Measurements from ENCODE around the gene KHDC4. TPM values are rescaled to one million over a fixed set of nuclear protein-coding genes. Genes with fewer than 3 reads are reported as not detected.

The KHDC4 gene
- total and polyA plus RNA-seq, 2 donors (not counting 1 experiment from before 2014, with no cell fraction given): 24.6 to 25.4 TPM

- Histone ChIP-seq H3K27me3 (ENCODE audit: control insufficient read depth, insufficient read depth, low read length) (no peaks in the 10 kb centered on the region), H3K9ac (ENCODE audit: insufficient read depth, low read length) (no peak overlapping the region), H4K20me1 (ENCODE audit: control insufficient read depth, extremely low read depth, insufficient read depth, low read length) (no peaks in the 10 kb centered on the region), H3K4me1 (ENCODE audit: control insufficient read depth, extremely low read depth, insufficient read depth, low read length) (peaks cover 2% of the 10 kb centered on the region), H3K79me2 (ENCODE audit: control insufficient read depth, insufficient read depth, low read length) (peaks cover 7% of the 10 kb centered on the region), H3K4me2 (ENCODE audit: extremely low read depth, insufficient read depth, low read length) (no peak overlapping the region), H3K27ac (ENCODE audit: insufficient read depth, low read length) (no peak overlapping the region), H3K4me3 (replicated peaks in 1 of 4; ENCODE audit: control extremely low read depth in 1 of 4, insufficient read depth in 1 of 4, low read depth in 3 of 4, low read length in 4 of 4) (no peak overlapping the region), H2AFZ (ENCODE audit: low read length) (no peak overlapping the region), H3K36me3 (ENCODE audit: control insufficient read depth, insufficient read depth, low read length) (peaks cover 17% of the 10 kb centered on the region), H3K9me3 (ENCODE audit: control insufficient read depth, insufficient read depth, low read depth, low read length) (no peaks in the 10 kb centered on the region)
- TF ChIP-seq EZH2 (IDR thresholded peaks at IDR 0.05; ENCODE audit: low read length, missing control alignments) (no peak), CTCF (conservative IDR thresholded peaks at IDR 0.05 in 1 of 2, IDR thresholded peaks at IDR 0.05 in 1 of 2; ENCODE audit: low read depth in 1 of 2, low read length in 2 of 2) (no peak)
- DNase-seq (ENCODE audit: low read depth in 2 of 2): no peak
Observed at GRCh38 chr1:155918660-155919059, 15.6 kb downstream of the KHDC4 start.

GRCh38 chr1:155913969-155914757, 20.1 kb downstream of the KHDC4 start:
- H3K4me3 ChIP-seq (replicated peaks in 1 of 4; ENCODE audit: control extremely low read depth in 1 of 4, insufficient read depth in 1 of 4, low read depth in 3 of 4, low read length in 4 of 4): no peak overlapping the region
- no peaks in the 10 kb centered on the region for H4K20me1 ChIP-seq (ENCODE audit: control insufficient read depth, extremely low read depth, insufficient read depth, low read length)
- H3K4me2 ChIP-seq (ENCODE audit: extremely low read depth, insufficient read depth, low read length): peak overlapping the region; percentile 18
- peak overlapping the region; percentile 69 for H3K27ac ChIP-seq (ENCODE audit: insufficient read depth, low read length)
- no peak overlapping the region for H3K9ac ChIP-seq (ENCODE audit: insufficient read depth, low read length)
- peaks cover 12% of the 10 kb centered on the region for H3K36me3 ChIP-seq (ENCODE audit: control insufficient read depth, insufficient read depth, low read length)
- H3K79me2 ChIP-seq (ENCODE audit: control insufficient read depth, insufficient read depth, low read length): peaks cover 14% of the 10 kb centered on the region
- peak; percentile 44 to 58 for DNase-seq (ENCODE audit: low read depth in 2 of 2)
- no peaks in the 10 kb centered on the region for H3K9me3 ChIP-seq (ENCODE audit: control insufficient read depth, insufficient read depth, low read depth, low read length)
- no peak overlapping the region for H2AFZ ChIP-seq (ENCODE audit: low read length)
- peaks cover 6% of the 10 kb centered on the region for H3K4me1 ChIP-seq (ENCODE audit: control insufficient read depth, extremely low read depth, insufficient read depth, low read length)
- TF ChIP-seq CTCF (conservative IDR thresholded peaks at IDR 0.05 in 1 of 2, IDR thresholded peaks at IDR 0.05 in 1 of 2; ENCODE audit: low read depth in 1 of 2, low read length in 2 of 2) (no peak), EZH2 (IDR thresholded peaks at IDR 0.05; ENCODE audit: low read length, missing control alignments) (no peak)
- H3K27me3 ChIP-seq (ENCODE audit: control insufficient read depth, insufficient read depth, low read length): no peaks in the 10 kb centered on the region

- no peak overlapping the region for H3K4me2 ChIP-seq (ENCODE audit: extremely low read depth, insufficient read depth, low read length)
- H2AFZ ChIP-seq (ENCODE audit: low read length): no peak overlapping the region
- no peaks in the 10 kb centered on the region for H4K20me1 ChIP-seq (ENCODE audit: control insufficient read depth, extremely low read depth, insufficient read depth, low read length)
- peaks cover 18% of the 10 kb centered on the region for H3K79me2 ChIP-seq (ENCODE audit: control insufficient read depth, insufficient read depth, low read length)
- H3K9ac ChIP-seq (ENCODE audit: insufficient read depth, low read length): no peak overlapping the region
- H3K4me1 ChIP-seq (ENCODE audit: control insufficient read depth, extremely low read depth, insufficient read depth, low read length): peaks cover 6% of the 10 kb centered on the region
- TF ChIP-seq EZH2 (IDR thresholded peaks at IDR 0.05; ENCODE audit: low read length, missing control alignments) (no peak), CTCF (conservative IDR thresholded peaks at IDR 0.05 in 1 of 2, IDR thresholded peaks at IDR 0.05 in 1 of 2; ENCODE audit: low read depth in 1 of 2, low read length in 2 of 2) (no peak)
- H3K9me3 ChIP-seq (ENCODE audit: control insufficient read depth, insufficient read depth, low read depth, low read length): no peaks in the 10 kb centered on the region
- DNase-seq (ENCODE audit: low read depth in 2 of 2): no peak
- H3K27me3 ChIP-seq (ENCODE audit: control insufficient read depth, insufficient read depth, low read length): no peaks in the 10 kb centered on the region
- H3K27ac ChIP-seq (ENCODE audit: insufficient read depth, low read length): peak overlapping the region; percentile 94
- no peak overlapping the region for H3K4me3 ChIP-seq (replicated peaks in 1 of 4; ENCODE audit: control extremely low read depth in 1 of 4, insufficient read depth in 1 of 4, low read depth in 3 of 4, low read length in 4 of 4)
- peaks cover 9% of the 10 kb centered on the region for H3K36me3 ChIP-seq (ENCODE audit: control insufficient read depth, insufficient read depth, low read length)
Observed at GRCh38 chr1:155912056-155912536, 22.1 kb downstream of the KHDC4 start.
